GM18505 (cell line): Measurements from ENCODE around the gene ZNF652.
"Not testable (repeated sequence)": the region's sequence is repeated elsewhere in the genome, so short reads cannot be mapped to it uniquely, and the experiment has no call there.

Experiments
- ATAC-seq: cut with Tn5 transposase; IDR thresholded peaks from one replicate; pipeline ENCODE4 v1.9.1; 2021; ENCODE audit not compliant: unreplicated experiment
- POLR2A ChIP-seq: IDR thresholded peaks from 4 replicates; pipeline ENCODE4 v1.6.1; 2011; ENCODE audit warnings: borderline replicate concordance; ENCODE audit not compliant: insufficient read depth, insufficient read length; ENCODE audit errors: extremely low read depth

The ZNF652 gene

GRCh38 chr17:49269356-49269755 is 92.7 kb downstream of the ZNF652 start:
- no peak for ATAC-seq
- TF ChIP-seq POLR2A, result no peak

- TF ChIP-seq POLR2A, result no peak
- ATAC-seq, result no peak
Measured at GRCh38 chr17:49267912-49268311, 94.1 kb downstream of the ZNF652 start.

- no peak for TF ChIP-seq POLR2A
- no peak for ATAC-seq
Measured at GRCh38 chr17:49266233-49266632, 95.8 kb downstream of the ZNF652 start.

- not testable (repeated sequence) for ATAC-seq
Measured at GRCh38 chr17:49261540-49261939, 100.5 kb downstream of the ZNF652 start.

- ATAC-seq, result no peak
Measured at GRCh38 chr17:49260817-49261291, 101.2 kb downstream of the ZNF652 start.

GRCh38 chr17:49260011-49260816 is 101.8 kb downstream of the ZNF652 start:
- ATAC-seq, result no peak
- TF ChIP-seq POLR2A, result no peak

More at GRCh38 chr17:49260817-49261291, 101.2 kb downstream of the ZNF652 start:
- TF ChIP-seq POLR2A, result no peak

GRCh38 chr17:49259663-49260010 is 102.4 kb downstream of the ZNF652 start:
- ATAC-seq, result no peak
- no peak for TF ChIP-seq POLR2A

- no peak for TF ChIP-seq POLR2A
- no peak for ATAC-seq
Measured at GRCh38 chr17:49258394-49258793, 103.7 kb downstream of the ZNF652 start.

GRCh38 chr17:49255125-49255524 is 106.9 kb downstream of the ZNF652 start:
- no peak for TF ChIP-seq POLR2A

GRCh38 chr17:49254066-49254465 is 108.0 kb downstream of the ZNF652 start:
- TF ChIP-seq POLR2A, result no peak
- ATAC-seq, result no peak

More at GRCh38 chr17:49255125-49255524, 106.9 kb downstream of the ZNF652 start:
- ATAC-seq, result no peak

- ATAC-seq, result no peak
- TF ChIP-seq POLR2A, result no peak
Measured at GRCh38 chr17:49252148-49252695, 109.8 kb downstream of the ZNF652 start.

GRCh38 chr17:49249890-49250522 is 112.0 kb downstream of the ZNF652 start:
- ATAC-seq, result no peak
- TF ChIP-seq POLR2A, result no peak

GRCh38 chr17:49249292-49249794 is 112.7 kb downstream of the ZNF652 start:
- no peak for TF ChIP-seq POLR2A
- no peak for ATAC-seq

- ATAC-seq, result no peak
- TF ChIP-seq POLR2A, result no peak
Measured at GRCh38 chr17:49247944-49248343, 114.1 kb downstream of the ZNF652 start.
